ENCODE measurements around the gene ARL2.

Gene ARL2

DNA sequence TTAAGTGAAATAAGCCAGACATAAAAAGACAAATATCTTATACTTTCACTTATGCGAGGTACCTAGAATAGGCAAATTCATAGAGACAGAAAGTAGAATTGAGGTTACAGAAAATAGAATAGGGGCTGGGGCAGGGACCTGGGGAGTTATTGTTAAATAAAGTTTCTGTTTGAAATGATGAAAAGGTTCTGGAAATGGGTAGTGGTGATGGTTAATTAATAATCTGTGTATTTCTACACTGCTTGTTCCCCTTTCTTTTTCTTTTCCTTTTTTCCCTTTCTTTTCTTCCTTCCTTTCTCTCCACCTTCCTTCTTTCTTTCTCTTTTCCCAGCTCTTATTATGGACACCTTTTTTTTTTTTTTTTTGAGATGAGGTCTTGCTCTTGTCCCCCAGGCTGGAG, 41.6 kb downstream of the ARL2 start:
- no peak for DNase-seq (ENCODE audit: extremely low read depth, low read depth)
- TF ChIP-seq, protein P1, sequence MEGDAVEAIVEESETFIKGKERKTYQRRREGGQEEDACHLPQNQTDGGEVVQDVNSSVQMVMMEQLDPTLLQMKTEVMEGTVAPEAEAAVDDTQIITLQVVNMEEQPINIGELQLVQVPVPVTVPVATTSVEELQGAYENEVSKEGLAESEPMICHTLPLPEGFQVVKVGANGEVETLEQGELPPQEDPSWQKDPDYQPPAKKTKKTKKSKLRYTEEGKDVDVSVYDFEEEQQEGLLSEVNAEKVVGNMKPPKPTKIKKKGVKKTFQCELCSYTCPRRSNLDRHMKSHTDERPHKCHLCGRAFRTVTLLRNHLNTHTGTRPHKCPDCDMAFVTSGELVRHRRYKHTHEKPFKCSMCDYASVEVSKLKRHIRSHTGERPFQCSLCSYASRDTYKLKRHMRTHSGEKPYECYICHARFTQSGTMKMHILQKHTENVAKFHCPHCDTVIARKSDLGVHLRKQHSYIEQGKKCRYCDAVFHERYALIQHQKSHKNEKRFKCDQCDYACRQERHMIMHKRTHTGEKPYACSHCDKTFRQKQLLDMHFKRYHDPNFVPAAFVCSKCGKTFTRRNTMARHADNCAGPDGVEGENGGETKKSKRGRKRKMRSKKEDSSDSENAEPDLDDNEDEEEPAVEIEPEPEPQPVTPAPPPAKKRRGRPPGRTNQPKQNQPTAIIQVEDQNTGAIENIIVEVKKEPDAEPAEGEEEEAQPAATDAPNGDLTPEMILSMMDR (IDR thresholded peaks at IDR 0.05; ENCODE audit: low read depth, low read length, missing control alignments) = no peak
- no peak overlapping the region for H3K4me3 ChIP-seq (replicated peaks; ENCODE audit: low read depth, low read length)

DNA sequence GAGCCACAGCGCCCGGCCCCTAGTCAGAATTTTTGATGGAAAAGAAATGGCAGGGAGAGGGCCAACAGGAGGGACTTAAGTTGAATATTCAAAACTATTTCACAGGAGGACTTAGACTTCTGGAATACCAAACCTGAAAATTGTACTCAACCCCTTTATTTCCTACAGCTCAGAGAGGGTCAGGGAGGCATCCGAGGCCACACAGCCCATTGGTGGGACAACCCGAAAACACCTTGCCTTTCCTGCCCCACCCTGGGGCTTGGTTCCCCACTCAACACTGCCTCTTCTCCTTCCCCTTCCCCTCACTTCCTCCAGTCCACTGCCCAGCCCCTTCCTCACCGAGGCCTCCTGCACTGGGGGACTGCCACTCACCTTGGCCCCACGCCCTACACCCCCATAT, 43.0 kb downstream of the ARL2 start:
- DNase-seq (ENCODE audit: extremely low read depth, low read depth) = no peak
- TF ChIP-seq, protein P1 (IDR thresholded peaks at IDR 0.05; ENCODE audit: low read depth, low read length, missing control alignments) = no peak
- no peak overlapping the region for H3K4me3 ChIP-seq (replicated peaks; ENCODE audit: low read depth, low read length)

DNA sequence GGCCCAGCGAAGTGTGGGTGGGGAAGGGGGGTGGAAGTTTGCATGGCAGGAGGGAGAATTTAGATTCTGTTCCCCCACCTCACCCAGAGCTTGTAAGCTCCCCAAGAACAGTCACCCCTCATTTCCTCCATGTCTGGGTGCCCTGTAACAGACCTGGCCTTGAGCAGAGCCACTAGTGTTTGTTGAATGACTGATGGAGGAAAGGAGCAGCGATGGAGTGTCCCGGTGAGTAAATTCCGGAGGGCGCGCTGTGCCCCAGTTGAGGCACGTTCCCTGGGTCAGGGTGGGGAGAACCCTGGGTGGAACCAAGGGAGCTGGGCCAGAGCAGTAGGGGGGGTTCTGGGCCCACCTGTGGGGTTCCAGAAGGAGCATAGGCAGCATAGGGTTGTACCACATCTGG, 43.6 kb downstream of the ARL2 start:
- DNase-seq (ENCODE audit: extremely low read depth, low read depth) = no peak
- H3K4me3 ChIP-seq (replicated peaks; ENCODE audit: low read depth, low read length) = no peak overlapping the region
- TF ChIP-seq, protein P1 (IDR thresholded peaks at IDR 0.05; ENCODE audit: low read depth, low read length, missing control alignments) = no peak

DNA sequence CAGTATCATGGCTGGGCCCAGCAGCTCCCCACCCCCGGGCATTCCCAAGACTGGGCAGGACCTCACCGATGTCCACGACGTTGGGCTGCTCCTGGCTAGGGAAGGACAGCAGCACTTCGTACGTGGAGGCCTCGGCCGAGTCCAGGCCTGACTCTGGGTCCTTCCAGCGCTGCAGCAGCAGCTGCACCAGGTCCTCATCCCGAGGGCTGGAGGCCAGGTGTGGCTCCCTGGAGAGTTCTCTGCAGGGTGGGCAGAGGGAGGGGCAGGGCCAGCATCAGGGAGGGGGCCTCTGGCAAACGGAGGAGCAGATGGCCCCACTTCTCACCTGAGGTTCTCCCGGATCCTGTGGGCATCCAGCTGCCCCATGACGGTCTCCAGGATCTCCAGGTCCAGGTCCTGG, 44.1 kb downstream of the ARL2 start:
- no peak for DNase-seq (ENCODE audit: extremely low read depth, low read depth)
- TF ChIP-seq, protein P1 (IDR thresholded peaks at IDR 0.05; ENCODE audit: low read depth, low read length, missing control alignments) = no peak
- H3K4me3 ChIP-seq (replicated peaks; ENCODE audit: low read depth, low read length) = no peak overlapping the region

DNA sequence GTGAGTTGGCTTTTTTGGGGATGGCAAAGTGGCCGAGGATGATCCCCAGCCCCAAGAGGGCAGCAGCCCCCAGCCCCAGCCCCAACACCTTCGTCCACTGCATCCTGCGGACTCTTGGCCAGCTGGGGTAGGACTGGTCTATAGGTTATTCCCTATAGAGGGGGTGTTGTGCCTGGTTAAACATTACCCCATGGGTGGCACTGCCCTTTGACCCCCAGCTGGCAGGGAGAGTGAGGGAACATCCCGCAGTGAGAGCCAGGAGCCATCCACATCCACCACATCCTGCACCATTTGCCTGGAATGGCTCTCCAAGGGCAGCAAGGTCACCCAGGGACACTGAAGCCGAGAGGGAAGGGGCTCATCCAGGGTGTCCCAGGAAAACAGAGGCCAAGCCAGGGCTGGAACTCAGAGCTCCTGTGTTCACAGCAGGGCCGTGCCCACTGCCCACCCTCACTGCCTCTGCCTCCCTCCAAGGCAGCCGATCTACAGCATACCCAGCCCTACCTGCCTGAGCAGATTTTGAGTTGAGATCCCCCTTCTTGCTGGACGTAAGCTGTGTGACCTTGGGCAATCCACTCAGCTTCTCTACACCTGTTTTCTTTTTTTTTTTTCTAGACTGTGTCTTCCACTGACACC, 44.6 kb downstream of the ARL2 start, which contains the start of gene NAALADL1:
NAALADL1 (minus strand) TSS at position 135 of the 636 bp plus-strand sequence; CDS start at position 103, 32 bp downstream.
- no peak within 1 kb of the TSS for H3K4me3 ChIP-seq (replicated peaks; ENCODE audit: low read depth, low read length)
- DNase-seq (ENCODE audit: extremely low read depth, low read depth) = no peak
- TF ChIP-seq, protein P1 (IDR thresholded peaks at IDR 0.05; ENCODE audit: low read depth, low read length, missing control alignments) = no peak

DNA sequence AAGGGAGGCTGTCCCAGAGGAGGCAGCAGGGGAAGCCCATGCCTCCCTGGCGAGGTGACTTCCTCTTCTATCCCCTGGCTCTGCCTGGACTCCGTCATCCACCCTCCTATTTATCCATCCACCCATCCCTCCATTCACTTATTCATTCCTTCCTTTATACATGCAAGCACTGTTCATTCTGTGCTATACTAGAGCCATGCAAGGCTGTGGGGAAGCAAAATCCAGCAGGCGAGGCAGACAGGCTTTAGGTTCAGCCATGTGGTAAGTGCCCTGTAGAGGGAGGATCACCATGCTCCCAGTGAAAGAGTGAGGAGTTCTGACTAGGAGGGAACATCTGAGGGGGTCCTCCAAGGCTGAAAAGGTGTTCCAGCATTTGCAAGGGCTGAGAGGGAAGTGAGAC, 45.6 kb downstream of the ARL2 start:
- TF ChIP-seq, protein P1 (IDR thresholded peaks at IDR 0.05; ENCODE audit: low read depth, low read length, missing control alignments) = no peak
- H3K4me3 ChIP-seq (replicated peaks; ENCODE audit: low read depth, low read length) = no peak overlapping the region
- no peak for DNase-seq (ENCODE audit: extremely low read depth, low read depth)

Measured in HFF-Myc (cell line).